Activated T-cell treated with anti-CD3 and anti-CD28 coated beads for 48 hours (primary cell): Measurements from ENCODE around the gene CTRB1.

Source experiments
- DNase-seq: peaks from one replicate; pipeline ENCODE4 v3.0.0-alpha.2; 2020; ENCODE audit warnings: low read depth

CTRB1 gene

GRCh38 chr16:75225678-75226515, 7.1 kb downstream of the CTRB1 start:
- no peak for DNase-seq

- no peak for DNase-seq
These were observed 8.0 kb downstream of the CTRB1 start for GRCh38 chr16:75226550-75227360.

GRCh38 chr16:75227361-75228142, 8.8 kb downstream of the CTRB1 start:
- no peak for DNase-seq

GRCh38 chr16:75228143-75228976, 9.6 kb downstream of the CTRB1 start:
- DNase-seq, result no peak

GRCh38 chr16:75229172-75230031, 10.6 kb downstream of the CTRB1 start:
- no peak for DNase-seq

GRCh38 chr16:75230471-75231110, 11.8 kb downstream of the CTRB1 start:
- no peak for DNase-seq

- no peak for DNase-seq
These were observed 12.8 kb downstream of the CTRB1 start for GRCh38 chr16:75231570-75231969.

- no peak for DNase-seq
These were observed 14.8 kb downstream of the CTRB1 start for GRCh38 chr16:75233611-75233938.

- DNase-seq, result no peak
These were observed 16.3 kb downstream of the CTRB1 start for GRCh38 chr16:75234856-75235696.

- DNase-seq, result no peak
These were observed 17.0 kb downstream of the CTRB1 start for GRCh38 chr16:75235721-75236193.

- peak; percentile 35 for DNase-seq
These were observed 17.4 kb downstream of the CTRB1 start for GRCh38 chr16:75236232-75236631.

- DNase-seq, result no peak
These were observed 18.1 kb downstream of the CTRB1 start for GRCh38 chr16:75236736-75237397.

GRCh38 chr16:75237398-75238131, 18.8 kb downstream of the CTRB1 start:
- no peak for DNase-seq

GRCh38 chr16:75238132-75238852, 19.5 kb downstream of the CTRB1 start:
- DNase-seq, result no peak

GRCh38 chr16:75238853-75239541, 20.2 kb downstream of the CTRB1 start:
- DNase-seq, result no peak

- DNase-seq, result no peak
These were observed 20.8 kb downstream of the CTRB1 start for GRCh38 chr16:75239542-75240122.
